HUES64 (cell line): ENCODE results near the gene NCKAP5L.
A peak's percentile ranks its signal among the peaks of the same experiment; 100 is the strongest.

Source experiments
- H3K27ac ChIP-seq: 2 replicates; pipeline ENCODE4 v1.7.0; 2013; ENCODE audit warnings: low read depth, low read length, inconsistent platforms
- H3K27me3 ChIP-seq: 2 replicates; pipeline ENCODE4 v1.6.1; 2013; ENCODE audit warnings: mild to moderate bottlenecking, low read length; ENCODE audit not compliant: insufficient read depth
- H3K36me3 ChIP-seq: 2 replicates; pipeline ENCODE4 v1.6.1; 2013; ENCODE audit warnings: mild to moderate bottlenecking, low read length; ENCODE audit not compliant: insufficient read depth
- H3K4me1 ChIP-seq: 2 replicates; pipeline ENCODE4 v1.6.1; 2013; ENCODE audit warnings: mild to moderate bottlenecking, low read length, moderate library complexity; ENCODE audit not compliant: insufficient read depth
- H3K4me3 ChIP-seq: 2 replicates; pipeline ENCODE4 v1.5.1; 2013; ENCODE audit warnings: mild to moderate bottlenecking, low read length, moderate library complexity
- H3K9ac ChIP-seq: 2 replicates; pipeline ENCODE4 v1.6.1; 2013; ENCODE audit warnings: mild to moderate bottlenecking, low read depth, low read length
- H3K9me3 ChIP-seq: 2 replicates; pipeline ENCODE4 v1.6.1; 2013; ENCODE audit warnings: low read depth, low read length; ENCODE audit not compliant: insufficient read depth
- WGBS: fragments of 150-250, 120-280 bp; methylation state at CpG from one replicate; pipeline ENCODE4 v1.1.7; 2013; ENCODE audit warnings: missing lambda C conversion rate; 5-methylcytosine and 5-hydroxymethylcytosine counted together

NCKAP5L gene

DNA sequence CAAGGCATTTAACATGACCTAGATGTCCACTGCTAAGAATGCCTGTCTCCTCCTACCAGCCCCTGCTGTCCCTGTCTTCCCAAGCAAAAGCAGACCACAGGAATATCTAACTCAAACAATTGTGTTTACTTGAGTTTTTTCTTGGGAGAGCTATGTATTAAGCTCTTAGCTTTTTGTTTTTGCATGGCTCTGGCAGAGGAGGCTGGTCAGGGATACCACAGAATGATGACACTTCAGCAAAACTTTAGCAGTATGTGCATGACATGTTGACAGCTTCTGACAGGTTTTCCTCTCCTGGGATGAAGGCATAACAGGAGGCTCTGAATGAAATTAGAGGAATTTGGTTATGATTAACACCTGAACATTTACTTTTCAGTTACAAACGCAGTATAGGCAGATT is 79.9 kb downstream of the NCKAP5L start:
- H3K9ac ChIP-seq, result no peak overlapping the region
- H3K27ac ChIP-seq, result no peak overlapping the region
- H3K36me3 ChIP-seq, result peaks cover 26% of the 10 kb centered on the region
- no peaks in the 10 kb centered on the region for H3K9me3 ChIP-seq
- no peaks in the 10 kb centered on the region for H3K27me3 ChIP-seq
- no peak overlapping the region for H3K4me3 ChIP-seq
- peaks cover 30% of the 10 kb centered on the region for H3K4me1 ChIP-seq
- WGBS, result no CpG with 5 or more reads among the region's 1 CpG

DNA sequence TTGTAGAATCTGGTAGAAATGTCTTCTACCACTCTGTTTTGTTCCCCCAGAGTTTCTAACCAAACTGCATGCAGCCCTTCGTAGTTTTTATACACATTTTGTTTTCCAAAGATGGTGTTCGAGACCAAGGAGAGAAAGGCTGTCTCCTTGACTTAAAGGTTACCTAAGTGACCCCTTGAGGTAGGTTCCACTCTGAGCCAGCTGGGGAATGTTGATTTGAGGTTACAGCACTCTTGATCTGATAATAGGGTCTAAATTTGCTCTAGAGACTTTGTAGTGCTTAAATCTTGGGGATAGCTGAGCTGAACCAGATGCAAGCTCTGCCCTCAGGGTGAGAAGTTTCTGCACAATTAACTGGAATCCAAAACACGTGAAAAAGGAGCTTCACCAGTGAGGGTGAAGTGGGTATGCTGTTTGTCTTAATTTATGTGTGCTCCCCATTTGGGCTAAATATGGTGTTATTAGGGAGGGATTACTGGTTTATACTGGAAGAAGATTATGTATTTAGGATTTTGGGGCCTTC is 83.8 kb downstream of the NCKAP5L start:
- no peak overlapping the region for H3K27ac ChIP-seq
- no peaks in the 10 kb centered on the region for H3K9me3 ChIP-seq
- H3K4me1 ChIP-seq, result peaks cover 17% of the 10 kb centered on the region
- 91% methylated on average over 3 of the region's 3 CpGs for WGBS
- H3K36me3 ChIP-seq, result peaks cover 13% of the 10 kb centered on the region
- no peak overlapping the region for H3K9ac ChIP-seq
- no peaks in the 10 kb centered on the region for H3K27me3 ChIP-seq
- no peak overlapping the region for H3K4me3 ChIP-seq

DNA sequence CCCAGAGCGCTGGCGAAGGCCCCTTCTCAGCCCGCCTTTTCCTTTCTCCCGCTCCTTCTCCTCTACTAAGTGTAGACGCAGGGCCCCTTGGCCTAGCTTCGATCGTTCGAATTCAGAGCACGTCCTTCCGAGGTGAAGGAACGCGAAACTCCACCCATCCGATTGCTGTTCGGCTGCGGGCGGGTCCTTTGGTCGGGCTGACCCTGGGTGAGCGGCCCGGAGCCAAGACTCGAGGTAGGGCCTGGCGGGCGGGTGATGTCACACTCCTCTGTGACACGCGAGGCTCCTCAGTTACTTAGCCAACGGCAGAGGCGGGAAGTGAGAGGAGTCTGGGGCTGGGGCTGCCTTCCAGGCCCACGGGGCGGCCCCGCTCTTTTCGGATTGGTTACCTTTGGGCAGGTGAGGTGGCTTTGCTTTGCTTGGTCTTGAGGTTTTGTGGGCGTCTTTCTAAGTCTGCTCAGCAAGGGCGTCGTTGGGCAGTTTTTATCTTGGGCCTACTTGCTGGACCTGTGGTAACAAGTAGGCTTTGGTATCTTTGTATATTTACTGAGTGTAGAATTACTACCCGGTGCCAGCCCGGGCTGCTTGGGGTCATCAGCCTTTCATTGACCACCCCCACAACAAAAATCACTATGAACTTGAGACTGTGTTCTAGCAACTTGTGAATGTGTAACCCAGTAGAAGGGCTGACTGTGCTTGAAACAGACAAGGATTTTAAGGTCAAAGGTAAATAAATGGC is 86.2 kb downstream of the NCKAP5L start:
- H3K9ac ChIP-seq, result peak overlapping the region; percentile 87
- no peaks in the 10 kb centered on the region for H3K9me3 ChIP-seq
- H3K36me3 ChIP-seq, result peaks cover 9% of the 10 kb centered on the region; the same call in 1 of the 2 replicates
- peak overlapping the region; percentile 70 for H3K4me3 ChIP-seq
- H3K4me1 ChIP-seq, result peaks cover 6% of the 10 kb centered on the region; the same call in 1 of the 2 replicates
- H3K27ac ChIP-seq, result peak overlapping the region; percentile 92
- under 1% methylated on average over 33 of the region's 35 CpGs for WGBS
- no peaks in the 10 kb centered on the region for H3K27me3 ChIP-seq
